HG02852 (cell line): ENCODE data around the gene GTF3C5.
"Not testable (repeated sequence)": the region's sequence is repeated elsewhere in the genome, so short reads cannot be mapped to it uniquely, and the experiment has no call there.

ENCODE experiments used
- ATAC-seq: cut with Tn5 transposase; IDR thresholded peaks from one replicate; pipeline ENCODE4 v1.9.1; 2021; ENCODE audit warnings: mild to moderate bottlenecking, moderate library complexity; ENCODE audit not compliant: unreplicated experiment

Gene GTF3C5

GRCh38 chr9:133086894-133087293, 56.1 kb downstream of the GTF3C5 start:
- ATAC-seq = no peak

GRCh38 chr9:133087429-133088145, 56.8 kb downstream of the GTF3C5 start:
- no peak for ATAC-seq

GRCh38 chr9:133088146-133088750, 57.5 kb downstream of the GTF3C5 start:
- ATAC-seq = no peak

GRCh38 chr9:133088756-133089155, 58.0 kb downstream of the GTF3C5 start:
- no peak for ATAC-seq

GRCh38 chr9:133089271-133089671, 58.5 kb downstream of the GTF3C5 start:
- no peak for ATAC-seq

GRCh38 chr9:133090187-133090586, 59.4 kb downstream of the GTF3C5 start:
- no peak for ATAC-seq

- ATAC-seq = no peak
Observed at GRCh38 chr9:133090752-133091385, 60.1 kb downstream of the GTF3C5 start.

GRCh38 chr9:133094351-133094750, 63.6 kb downstream of the GTF3C5 start:
- ATAC-seq = not testable (repeated sequence)

- ATAC-seq = no peak
Observed at GRCh38 chr9:133094842-133095393, 64.1 kb downstream of the GTF3C5 start.

- ATAC-seq = no peak
Observed at GRCh38 chr9:133098104-133098754, 67.4 kb downstream of the GTF3C5 start.

- ATAC-seq = no peak
Observed at GRCh38 chr9:133098871-133099270, 68.1 kb downstream of the GTF3C5 start.

GRCh38 chr9:133099726-133100505, 69.1 kb downstream of the GTF3C5 start:
- no peak for ATAC-seq

GRCh38 chr9:133100506-133101355, 69.9 kb downstream of the GTF3C5 start:
- ATAC-seq = no peak

GRCh38 chr9:133101356-133102189, 70.8 kb downstream of the GTF3C5 start:
- no peak for ATAC-seq

GRCh38 chr9:133102190-133103021, 71.6 kb downstream of the GTF3C5 start:
- ATAC-seq = no peak

- ATAC-seq = no peak
Observed at GRCh38 chr9:133103183-133103986, 72.6 kb downstream of the GTF3C5 start.

- ATAC-seq = no peak
Observed at GRCh38 chr9:133103987-133104505, 73.2 kb downstream of the GTF3C5 start.
